OCI-LY1 (cell line): Measurements from ENCODE around the gene SERPINA3.

Experiments used
- H2AFZ ChIP-seq: fragments of 200-600 bp; sonication (generic), shearing (Covaris generic); 2 replicates; pipeline ENCODE4 v1.6.0; 2014; ENCODE audit warnings: antibody characterized with exemption, mild to moderate bottlenecking, low read length
- H3F3A ChIP-seq: fragments of 200-600 bp; sonication (generic), shearing (Covaris generic); 2 replicates; pipeline ENCODE4 v1.6.0; 2014; ENCODE audit warnings: mild to moderate bottlenecking, antibody characterized with exemption, low read length, moderate library complexity; ENCODE audit not compliant: insufficient read depth
- H3K27ac ChIP-seq: fragments of 200-600 bp; sonication (generic); 2 replicates; pipeline ENCODE4 v1.5.1; 2014; ENCODE audit warnings: low read length, mixed run types, mild to moderate bottlenecking, low read depth; ENCODE audit not compliant: poor library complexity, severe bottlenecking
- H3K27me3 ChIP-seq: fragments of 200-600 bp; sonication (generic); 2 replicates; pipeline ENCODE4 v1.6.0; 2014; ENCODE audit warnings: antibody characterized with exemption, mild to moderate bottlenecking, low read length, moderate library complexity; ENCODE audit not compliant: insufficient read depth
- H3K36me3 ChIP-seq: fragments of 200-600 bp; sonication (generic); 2 replicates; pipeline ENCODE4 v1.6.1; 2014; ENCODE audit warnings: mild to moderate bottlenecking, antibody characterized with exemption, low read length, moderate library complexity, mixed read lengths; ENCODE audit not compliant: insufficient read depth
- H3K4me1 ChIP-seq: fragments of 200-600 bp; sonication (generic); 2 replicates; pipeline ENCODE4 v1.5.1; 2014; ENCODE audit warnings: mild to moderate bottlenecking, low read length, moderate library complexity; ENCODE audit not compliant: insufficient read depth, severe bottlenecking
- H3K4me2 ChIP-seq: fragments of 200-600 bp; sonication (generic), shearing (Covaris generic); 2 replicates; pipeline ENCODE4 v1.6.1; 2014; ENCODE audit warnings: low read length
- H3K4me3 ChIP-seq: fragments of 200-600 bp; sonication (generic); 2 replicates; pipeline ENCODE4 v1.5.1; 2014; ENCODE audit warnings: low read length, low read depth, mild to moderate bottlenecking, mixed read lengths; ENCODE audit not compliant: poor library complexity, severe bottlenecking
- H3K79me2 ChIP-seq: fragments of 200-600 bp; shearing (Covaris generic); 2 replicates; pipeline ENCODE4 v1.6.1; 2016; ENCODE audit warnings: mixed run types, low read length, mixed read lengths; ENCODE audit not compliant: insufficient read depth
- H3K9ac ChIP-seq: fragments of 200-600 bp; sonication (generic), shearing (Covaris generic); 2 replicates; pipeline ENCODE4 v1.6.1; 2014; ENCODE audit warnings: mild to moderate bottlenecking, low read length, mixed read lengths
- H3K9me2 ChIP-seq: fragments of 200-600 bp; sonication (generic), shearing (Covaris generic); 2 replicates; pipeline ENCODE4 v1.6.1; 2014; ENCODE audit warnings: low read depth, mild to moderate bottlenecking, low read length, mixed read lengths
- H3K9me3 ChIP-seq: fragments of 200-600 bp; shearing (Covaris generic); 2 replicates; pipeline ENCODE4 v1.6.1; 2014; ENCODE audit warnings: low read length, mixed read lengths
- H4K20me1 ChIP-seq: fragments of 200-600 bp; sonication (generic), shearing (Covaris generic); 2 replicates; pipeline ENCODE4 v1.6.0; 2016; ENCODE audit warnings: mild to moderate bottlenecking, low read length; ENCODE audit not compliant: insufficient read depth
- CTCF ChIP-seq: fragments of 200-600 bp; sonication (generic), shearing (Covaris generic); IDR thresholded peaks from 2 replicates; pipeline ENCODE4 v1.5.1; 2017; ENCODE audit warnings: mild to moderate bottlenecking, antibody characterized with exemption, low read length, moderate library complexity, mixed read lengths
- EZH2 ChIP-seq: fragments of 200-600 bp; sonication (generic), shearing (Covaris generic); IDR thresholded peaks from 2 replicates; pipeline ENCODE4 v1.8.0; 2017; ENCODE audit warnings: borderline replicate concordance, mixed run types, mild to moderate bottlenecking, antibody characterized with exemption, low read length, moderate library complexity, mixed read lengths

Gene SERPINA3

GRCh38 chr14:94599656-94600004 is 12.6 kb upstream of the SERPINA3 start:
- no peaks in the 10 kb centered on the region for H3K27me3 ChIP-seq
- no peaks in the 10 kb centered on the region for H3K9me2 ChIP-seq
- H3K9ac ChIP-seq, result no peak overlapping the region
- no peaks in the 10 kb centered on the region for H4K20me1 ChIP-seq
- no peak overlapping the region for H3K27ac ChIP-seq
- no peaks in the 10 kb centered on the region for H3K36me3 ChIP-seq
- no peaks in the 10 kb centered on the region for H3K9me3 ChIP-seq
- TF ChIP-seq EZH2, result no peak
- no peak for TF ChIP-seq CTCF
- H3K4me3 ChIP-seq, result no peak overlapping the region
- no peak overlapping the region for H2AFZ ChIP-seq
- no peaks in the 10 kb centered on the region for H3K4me1 ChIP-seq
- H3F3A ChIP-seq, result no peaks in the 10 kb centered on the region
- H3K79me2 ChIP-seq, result no peaks in the 10 kb centered on the region
- H3K4me2 ChIP-seq, result no peak overlapping the region

GRCh38 chr14:94600148-94600545 is 12.0 kb upstream of the SERPINA3 start:
- H3K9me2 ChIP-seq, result no peaks in the 10 kb centered on the region
- no peak overlapping the region for H3K4me3 ChIP-seq
- H3K4me2 ChIP-seq, result no peak overlapping the region
- TF ChIP-seq EZH2 (no peak), CTCF (no peak)
- no peaks in the 10 kb centered on the region for H3F3A ChIP-seq
- no peaks in the 10 kb centered on the region for H3K27me3 ChIP-seq
- no peak overlapping the region for H3K27ac ChIP-seq
- no peak overlapping the region for H2AFZ ChIP-seq
- no peak overlapping the region for H3K9ac ChIP-seq
- H3K4me1 ChIP-seq, result no peaks in the 10 kb centered on the region
- no peaks in the 10 kb centered on the region for H3K9me3 ChIP-seq
- no peaks in the 10 kb centered on the region for H3K79me2 ChIP-seq
- H4K20me1 ChIP-seq, result no peaks in the 10 kb centered on the region
- no peaks in the 10 kb centered on the region for H3K36me3 ChIP-seq

- Histone ChIP-seq H3K36me3 (no peaks in the 10 kb centered on the region), H3K9me2 (no peaks in the 10 kb centered on the region), H3K4me3 (no peak overlapping the region), H2AFZ (no peak overlapping the region), H3K79me2 (no peaks in the 10 kb centered on the region), H3K4me1 (no peaks in the 10 kb centered on the region), H3K27ac (no peak overlapping the region), H4K20me1 (no peaks in the 10 kb centered on the region), H3K4me2 (no peak overlapping the region), H3F3A (no peaks in the 10 kb centered on the region), H3K27me3 (0 out of 2 replicates have a peak, but pooled peaks cover 3% of the 10 kb centered on the region), H3K9me3 (no peaks in the 10 kb centered on the region), H3K9ac (no peak overlapping the region)
- no peak for TF ChIP-seq CTCF
- no peak for TF ChIP-seq EZH2
Observed at GRCh38 chr14:94601884-94602391, 10.3 kb upstream of the SERPINA3 start.
